HL-60/S4 treated with phorbol 12-myristate 13-acetate at 8.2 ng/mL for 4 days and 3 days (cell line): ENCODE results near the gene MRGPRD.

Experiments used
- in situ Hi-C: fragments of 300-500 bp; cut with MboI; formaldehyde crosslinking; loops from 2 replicates; pipeline ENCODE4 v1.15.0; 2022; ENCODE audit warnings: low sequenced_read_pairs

MRGPRD gene

GRCh38 chr11:68933605-68934320 lies 47.0 kb downstream of the MRGPRD start:
- in situ Hi-C loops: no loop called here

GRCh38 chr11:68932933-68933577 lies 47.7 kb downstream of the MRGPRD start:
- in situ Hi-C loops: no loop called here

- in situ Hi-C loops: no loop called here
Observed at GRCh38 chr11:68932358-68932757, 48.4 kb downstream of the MRGPRD start.

GRCh38 chr11:68931911-68932310 lies 48.9 kb downstream of the MRGPRD start:
- in situ Hi-C loops: no loop called here

GRCh38 chr11:68930991-68931855 lies 49.6 kb downstream of the MRGPRD start:
- in situ Hi-C loops: no loop called here
